GM12872 (cell line): ENCODE data around the gene CD46.

Experiments used
- CTCF ChIP-seq: IDR thresholded peaks from 3 replicates; pipeline ENCODE4 v1.5.1; 2011; ENCODE audit warnings: low read depth, mild to moderate bottlenecking, low read length, moderate library complexity; ENCODE audit not compliant: insufficient read depth

The CD46 gene

GRCh38 chr1:207828485-207829158 lies 76.8 kb downstream of the CD46 start:
- peak; percentile 94 for TF ChIP-seq CTCF

GRCh38 chr1:207829576-207829975 lies 77.7 kb downstream of the CD46 start:
- no peak for TF ChIP-seq CTCF

GRCh38 chr1:207830788-207831187 lies 78.9 kb downstream of the CD46 start:
- TF ChIP-seq CTCF: no peak

- no peak for TF ChIP-seq CTCF
Observed at GRCh38 chr1:207831517-207832327, 79.9 kb downstream of the CD46 start.

GRCh38 chr1:207832796-207833195 lies 80.9 kb downstream of the CD46 start:
- TF ChIP-seq CTCF: no peak

- TF ChIP-seq CTCF: no peak
Observed at GRCh38 chr1:207833381-207833780, 81.5 kb downstream of the CD46 start.

GRCh38 chr1:207833956-207834660 lies 82.3 kb downstream of the CD46 start:
- no peak for TF ChIP-seq CTCF
